IMR-90 (cell line): ENCODE results near the gene ADRA1B. TPM values are rescaled to one million over a fixed set of nuclear protein-coding genes. Genes with fewer than 3 reads are reported as not detected.
A peak's percentile ranks its signal among the peaks of the same experiment; 100 is the strongest.

Experiments used
- ATAC-seq: fragments of 200-7000 bp; cut with Tn5 transposase; 2 replicates; pipeline ENCODE4 v1.9.1; 2020; ENCODE audit warnings: low read depth, mild to moderate bottlenecking, moderate library complexity
- BruUV-seq: library from RNA; stranded (reverse); fragments of 400-500 nt; replicated peaks from 2 replicates; lab custom pipeline; 2021; lab: Mats Ljungman, UMichigan
- CTCF ChIA-PET: fragments of 300-600 bp; formaldehyde crosslinking; extraction: SDS; loops from one replicate; lab custom pipeline; 2021; ENCODE audit warnings: antibody characterized with exemption; lab: Yijun Ruan, JAX
- POLR2A ChIA-PET: fragments of 300-600 bp; sonication (Branson Sonifier 250); formaldehyde crosslinking; loops from one replicate; lab custom pipeline; 2022; ENCODE audit warnings: antibody characterized with exemption; ENCODE audit not compliant: unreplicated experiment; lab: Charles Lee
- DNase-seq: peaks from one replicate; pipeline ENCODE4 v3.0.0; 2013
- H2AFZ ChIP-seq: replicated peaks from 2 replicates; pipeline ENCODE3; 2013; ENCODE audit warnings: low read length, mild to moderate bottlenecking; ENCODE audit not compliant: poor library complexity
- H2AK5ac ChIP-seq: 2 replicates; pipeline ENCODE4 v1.6.1; 2013; ENCODE audit warnings: low read depth, low read length, inconsistent platforms
- H2AK9ac ChIP-seq: replicated peaks from 2 replicates; pipeline ENCODE3; 2013; ENCODE audit warnings: mild to moderate bottlenecking, low read depth, low read length, moderate library complexity; ENCODE audit not compliant: poor library complexity
- H2BK120ac ChIP-seq: 2 replicates; pipeline ENCODE4 v1.6.1; 2013; ENCODE audit warnings: low read depth, low read length, inconsistent platforms
- H2BK15ac ChIP-seq: 3 replicates; pipeline ENCODE4 v1.6.1; 2013; ENCODE audit warnings: low read depth, low read length, inconsistent platforms
- H2BK20ac ChIP-seq: 2 replicates; pipeline ENCODE4 v1.6.1; 2013; ENCODE audit warnings: low read depth, mild to moderate bottlenecking, inconsistent platforms, low read length, moderate library complexity
- H2BK5ac ChIP-seq: 2 replicates; pipeline ENCODE4 v1.6.1; 2013; ENCODE audit warnings: mild to moderate bottlenecking, low read depth, low read length, inconsistent platforms; ENCODE audit not compliant: poor library complexity, severe bottlenecking
- H3K14ac ChIP-seq: replicated peaks from 2 replicates; pipeline ENCODE4 v1.6.1; 2013; ENCODE audit warnings: low read depth, low read length, inconsistent platforms
- H3K18ac ChIP-seq: 2 replicates; pipeline ENCODE4 v1.6.1; 2013; ENCODE audit warnings: low read depth, low read length, control low read depth
- H3K23ac ChIP-seq: 2 replicates; pipeline ENCODE4 v1.6.1; 2013; ENCODE audit warnings: low read depth, low read length, inconsistent platforms
- H3K27ac ChIP-seq: 2 replicates; pipeline ENCODE4 v1.5.1; 2013; ENCODE audit warnings: mild to moderate bottlenecking, control low read depth, low read length; ENCODE audit not compliant: insufficient read depth
- H3K27me3 ChIP-seq: 2 replicates; pipeline ENCODE4 v1.6.1; 2013; ENCODE audit warnings: low read length; ENCODE audit not compliant: control insufficient read depth, insufficient read depth
- H3K36me3 ChIP-seq: 2 replicates; pipeline ENCODE4 v1.6.1; 2013; ENCODE audit warnings: low read length, mixed read lengths; ENCODE audit not compliant: control insufficient read depth, insufficient read depth
- H3K4ac ChIP-seq: 2 replicates; pipeline ENCODE4 v1.6.1; 2013; ENCODE audit warnings: low read depth, low read length, inconsistent platforms
- H3K4me1 ChIP-seq: 2 replicates; pipeline ENCODE4 v1.6.1; 2013; ENCODE audit warnings: low read length, mixed read lengths; ENCODE audit not compliant: control insufficient read depth, insufficient read depth
- H3K4me2 ChIP-seq: 2 replicates; pipeline ENCODE4 v1.6.1; 2013; ENCODE audit warnings: low read depth, mild to moderate bottlenecking, control low read depth, low read length, moderate library complexity
- H3K4me3 ChIP-seq: 2 replicates; pipeline ENCODE4 v1.5.1; 2013; ENCODE audit warnings: low read depth, mild to moderate bottlenecking, control low read depth, low read length, moderate library complexity; ENCODE audit not compliant: insufficient read depth
- H3K56ac ChIP-seq: 2 replicates; pipeline ENCODE4 v1.6.1; 2013; ENCODE audit warnings: low read length, inconsistent platforms; ENCODE audit not compliant: insufficient read depth; ENCODE audit errors: extremely low read depth
- H3K79me1 ChIP-seq, 2 experiments: 2 replicates each; pipeline ENCODE4 v1.6.1; 2013; ENCODE audit warnings: low read length in 2 of 2, inconsistent platforms in 1 of 2, low read depth in 1 of 2
- H3K9ac ChIP-seq: 2 replicates; pipeline ENCODE4 v1.6.1; 2013; ENCODE audit warnings: low read depth, low read length, control low read depth
- H3K9me1 ChIP-seq: 2 replicates; pipeline ENCODE4 v1.6.1; 2013; ENCODE audit warnings: low read length, inconsistent platforms; ENCODE audit not compliant: insufficient read depth
- H3K9me3 ChIP-seq: 2 replicates; pipeline ENCODE4 v1.6.1; 2013; ENCODE audit warnings: low read length; ENCODE audit not compliant: control insufficient read depth, insufficient read depth
- H4K20me1 ChIP-seq: 2 replicates; pipeline ENCODE4 v1.6.1; 2013; ENCODE audit warnings: low read length, inconsistent platforms; ENCODE audit not compliant: insufficient read depth
- H4K5ac ChIP-seq: 2 replicates; pipeline ENCODE4 v1.6.1; 2013; ENCODE audit warnings: mild to moderate bottlenecking, low read depth, low read length, control low read depth
- H4K8ac ChIP-seq, 2 experiments: 2 replicates each; pipeline ENCODE4 v1.6.1; 2013; ENCODE audit warnings: low read depth in 2 of 2, low read length in 2 of 2, control low read depth in 1 of 2, inconsistent platforms in 1 of 2
- H4K91ac ChIP-seq: 2 replicates; pipeline ENCODE4 v1.6.1; 2013; ENCODE audit warnings: low read depth, low read length, inconsistent platforms; ENCODE audit not compliant: insufficient read depth
- BHLHE40 ChIP-seq: fragments of 150-350 bp; IDR thresholded peaks from 2 replicates; pipeline ENCODE4 v1.6.1; 2016; ENCODE audit warnings: mild to moderate bottlenecking, low read depth, low read length
- CEBPB ChIP-seq: IDR thresholded peaks from 2 replicates; pipeline ENCODE4 v1.6.1; 2012; ENCODE audit warnings: low read depth, low read length, improper control_type of control experiment
- CTCF ChIP-seq: conservative IDR thresholded peaks from 2 replicates; pipeline ENCODE4 v1.5.1; 2012; ENCODE audit warnings: mild to moderate bottlenecking, low read depth, low read length, improper control_type of control experiment
- MAFK ChIP-seq: IDR thresholded peaks from 2 replicates; pipeline ENCODE4 v1.6.1; 2012; ENCODE audit warnings: low read depth, low read length, improper control_type of control experiment
- MAZ ChIP-seq: IDR thresholded peaks from 2 replicates; pipeline ENCODE4 v1.6.1; 2012; ENCODE audit warnings: low read depth, mild to moderate bottlenecking, low read length, improper control_type of control experiment, moderate library complexity, borderline replicate concordance
- MXI1 ChIP-seq: IDR thresholded peaks from 2 replicates; pipeline ENCODE4 v1.6.1; 2012; ENCODE audit warnings: low read depth, mild to moderate bottlenecking, low read length, moderate library complexity, borderline replicate concordance
- NFE2L2 ChIP-seq: fragments of 150-350 bp; IDR thresholded peaks from 2 replicates; pipeline ENCODE4 v1.6.1; 2016; ENCODE audit warnings: low read depth, mild to moderate bottlenecking, low read length
- POLR2A ChIP-seq: IDR thresholded peaks from 2 replicates; pipeline ENCODE4 v1.6.1; 2012; ENCODE audit warnings: mild to moderate bottlenecking, low read depth, low read length
- RAD21 ChIP-seq: IDR thresholded peaks from 2 replicates; pipeline ENCODE4 v1.6.1; 2012; ENCODE audit warnings: low read length, improper control_type of control experiment
- RCOR1 ChIP-seq: IDR thresholded peaks from 2 replicates; pipeline ENCODE4 v1.6.1; 2012; ENCODE audit warnings: mild to moderate bottlenecking, low read length, improper control_type of control experiment; ENCODE audit not compliant: insufficient replicate concordance
- USF2 ChIP-seq: fragments of 150-350 bp; IDR thresholded peaks from 2 replicates; pipeline ENCODE4 v1.6.1; 2017; ENCODE audit warnings: mild to moderate bottlenecking, antibody characterized with exemption, low read length, low read depth
- WGBS, 2 experiments: methylation state at CpG; one replicate each; pipeline versions ENCODE4 v1.1.5 to v1.1.7; 2013; ENCODE audit warnings: missing lambda C conversion rate in 2 of 2; ENCODE audit not compliant: insufficient read length in 1 of 2; ENCODE audit errors: extremely low coverage in 2 of 2; 5-methylcytosine and 5-hydroxymethylcytosine counted together
- dilution Hi-C: fragments of 300-500 bp; cut with HindIII; formaldehyde crosslinking; loops from one replicate; pipeline ENCODE4 v1.14.3; 2018; ENCODE audit warnings: low sequenced_read_pairs; ENCODE audit not compliant: unreplicated experiment
- in situ Hi-C: fragments of 300-500 bp; cut with MboI; formaldehyde crosslinking; loops from 3 replicates; pipeline ENCODE4 v1.14.3; 2019; ENCODE audit warnings: low sequenced_read_pairs, inconsistent platforms, mixed read lengths
- intact Hi-C: fragments of 100-400 bp; cut with micrococcal nuclease; formaldehyde crosslinking; loops from 2 replicates; pipeline ENCODE4 v1.10.0; 2022
- polyA plus RNA-seq, 3 experiments: library from polyadenylated mRNA; depleted of rRNA; stranded (reverse); fragments of >200 nt; gene quantifications; 2 replicates each; pipeline ENCODE4 v1.2.3, GENCODE V29; 2012; ENCODE audit warnings: low replicate concordance in 1 of 3
- total RNA-seq: library from RNA; depleted of rRNA; stranded (reverse); fragments of >200 nt; gene quantifications from 2 replicates; pipeline ENCODE4 v1.2.3, GENCODE V29; 2012

ADRA1B gene
- total and polyA plus RNA-seq, 2 of the 4 experiments (the other 2 are of a cell fraction) = 0.18 to 1.5 TPM

GRCh38 chr5:159904874-159905273, 11.4 kb upstream of the ADRA1B start:
- Histone ChIP-seq H3K14ac (no peak overlapping the region), H3K79me1 (no peaks in the 10 kb centered on the region), H3K27ac (no peak overlapping the region), H3K36me3 (no peaks in the 10 kb centered on the region), H3K9me1 (no peaks in the 10 kb centered on the region), H3K23ac (no peak overlapping the region), H3K9me3 (no peaks in the 10 kb centered on the region), H4K20me1 (no peaks in the 10 kb centered on the region), H3K4me3 (no peak overlapping the region), H4K5ac (no peak overlapping the region), H3K4me1 (peaks cover 4% of the 10 kb centered on the region; the same call in 1 of the 2 replicates), H3K56ac (no peak overlapping the region), H2AK9ac (no peak overlapping the region), H2AK5ac (no peak overlapping the region), H3K4ac (no peak overlapping the region), H4K91ac (no peak overlapping the region), H3K18ac (no peak overlapping the region), H4K8ac (no peak overlapping the region), H2BK20ac (peak overlapping the region; percentile 26; the same call in 1 of the 2 replicates), H3K27me3 (peaks cover 2% of the 10 kb centered on the region; the same call in 1 of the 2 replicates), H2BK5ac (no peak overlapping the region), H2BK15ac (0 out of 3 replicates have a peak overlapping the region, but pooled peaks have one; percentile 20), H3K9ac (no peak overlapping the region), H2BK120ac (no peak overlapping the region), H3K4me2 (no peak overlapping the region), H2AFZ (no peak overlapping the region)
- intact Hi-C loops = no loop called here
- POLR2A ChIA-PET = no interaction called here
- in situ Hi-C loops = no loop called here
- dilution Hi-C loops = no loop called here
- WGBS, 2 experiments = 100% methylated on average over 1 of the region's 1 CpG; no CpG with 5 or more reads in 1 of the 2 experiments
- DNase-seq = no peak
- no TSS peak for BruUV-seq
- CTCF ChIA-PET = no interaction called here
- ATAC-seq = no peak
- TF ChIP-seq CTCF (no peak), USF2 (no peak), MAZ (no peak), NFE2L2 (no peak), CEBPB (no peak), MAFK (no peak), RCOR1 (no peak), POLR2A (no peak), MXI1 (no peak), RAD21 (no peak), BHLHE40 (no peak)
